Hepatocyte (in vitro differentiated cells): ENCODE measurements around the gene ATIC. TPM values are rescaled to one million over a fixed set of nuclear protein-coding genes. Genes with fewer than 3 reads are reported as not detected.

Source experiments
- DNase-seq: peaks from one replicate; pipeline ENCODE4 v3.0.0-alpha.2; 2016; ENCODE audit warnings: low spot score
- H2AFZ ChIP-seq: fragments of 200-600 bp; sonication (generic); 2 replicates; pipeline ENCODE4 v1.6.0; 2016; ENCODE audit warnings: antibody characterized with exemption, mild to moderate bottlenecking
- H3K27ac ChIP-seq: fragments of 200-600 bp; sonication (generic); 2 replicates; pipeline ENCODE4 v1.5.1; 2016; ENCODE audit warnings: mild to moderate bottlenecking
- H3K27me3 ChIP-seq: fragments of 200-600 bp; sonication (generic); 2 replicates; pipeline ENCODE4 v1.6.1; 2016
- H3K36me3 ChIP-seq: fragments of 200-600 bp; sonication (generic); replicated peaks from 2 replicates; pipeline ENCODE4 v1.5.1; 2016; ENCODE audit warnings: low read depth; ENCODE audit not compliant: insufficient read depth
- H3K4me1 ChIP-seq: fragments of 200-600 bp; sonication (generic); 2 replicates; pipeline ENCODE4 v1.5.1; 2016; ENCODE audit warnings: mild to moderate bottlenecking, moderate library complexity; ENCODE audit not compliant: insufficient read depth
- H3K4me2 ChIP-seq: fragments of 200-600 bp; sonication (generic); 2 replicates; pipeline ENCODE4 v1.6.0; 2016
- H3K4me3 ChIP-seq: fragments of 200-600 bp; sonication (generic); 2 replicates; pipeline ENCODE4 v1.5.1; 2016; ENCODE audit warnings: mild to moderate bottlenecking
- H3K79me2 ChIP-seq: fragments of 200-600 bp; sonication (generic); 2 replicates; pipeline ENCODE4 v1.6.0; 2017; ENCODE audit warnings: mild to moderate bottlenecking
- H3K9me2 ChIP-seq: fragments of 200-600 bp; sonication (generic); replicated peaks from 2 replicates; pipeline ENCODE4 v1.6.0; 2017; ENCODE audit warnings: mild to moderate bottlenecking; ENCODE audit not compliant: insufficient read depth
- H3K9me3 ChIP-seq: fragments of 200-600 bp; sonication (generic); 2 replicates; pipeline ENCODE4 v1.5.1; 2016; ENCODE audit warnings: low read depth, mild to moderate bottlenecking
- H4K20me1 ChIP-seq: fragments of 200-600 bp; sonication (generic); 2 replicates; pipeline ENCODE4 v1.6.0; 2016; ENCODE audit warnings: mild to moderate bottlenecking; ENCODE audit not compliant: insufficient read depth, poor library complexity, severe bottlenecking
- CTCF ChIP-seq: fragments of 200-600 bp; sonication (generic); IDR thresholded peaks from 2 replicates; pipeline ENCODE4 v1.5.1; 2016; ENCODE audit warnings: antibody characterized with exemption, mild to moderate bottlenecking; ENCODE audit not compliant: poor library complexity
- EZH2 ChIP-seq: fragments of 200-600 bp; sonication (generic); IDR thresholded peaks from 2 replicates; pipeline ENCODE4 v1.6.1; 2016; ENCODE audit warnings: antibody characterized with exemption, mild to moderate bottlenecking, borderline replicate concordance
- EZH2phosphoT487 ChIP-seq: fragments of 200-600 bp; sonication (generic); IDR thresholded peaks from one replicate; pipeline ENCODE4 v1.6.1; 2018; ENCODE audit warnings: antibody characterized with exemption, mild to moderate bottlenecking, low read depth, moderate library complexity; ENCODE audit not compliant: unreplicated experiment, severe bottlenecking
- WGBS: methylation state at CpG from one replicate; pipeline ENCODE4 v1.1.6; 2016; ENCODE audit warnings: low lambda C conversion rate; ENCODE audit errors: missing lambda C conversion rate; 5-methylcytosine and 5-hydroxymethylcytosine counted together
- polyA plus RNA-seq: library from polyadenylated mRNA; unstranded; fragments of >200 nt; fragmentation: Nextera tagmentation; extraction: Ambion mirVana; gene quantifications from 2 replicates; pipeline ENCODE4 v1.2.1, GENCODE V29; 2016
- total RNA-seq: library from RNA; depleted of rRNA; stranded (reverse); fragments of >200 nt; gene quantifications from 2 replicates; pipeline ENCODE4 v1.2.3, GENCODE V29; 2014

The ATIC gene
- total and polyA plus RNA-seq, 2 experiments from 2014 or later, result 19.6 to 82.7 TPM

DNA sequence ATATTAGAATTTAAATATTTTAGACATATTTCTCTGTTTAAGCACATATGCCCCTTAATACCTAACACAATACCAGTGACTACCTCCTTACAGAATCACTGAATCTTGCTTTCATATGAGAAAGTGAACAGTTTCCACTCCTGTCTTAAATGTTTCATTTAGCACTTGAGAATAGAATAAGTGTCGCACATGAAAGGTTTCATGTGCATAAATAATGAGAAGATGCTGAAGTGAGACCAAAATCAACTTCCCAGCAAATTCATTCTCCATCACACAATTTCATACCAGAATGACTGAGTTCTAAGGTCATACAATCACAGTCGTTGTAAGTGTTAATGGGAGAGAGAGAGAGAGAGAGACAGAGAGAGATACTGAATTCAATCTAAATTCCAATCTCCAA, 51.2 kb downstream of the ATIC start:
- Histone ChIP-seq H3K9me3 (no peaks in the 10 kb centered on the region), H4K20me1 (no peaks in the 10 kb centered on the region), H3K36me3 (peaks cover 14% of the 10 kb centered on the region), H3K27me3 (no peaks in the 10 kb centered on the region), H3K4me2 (no peak overlapping the region), H3K79me2 (no peaks in the 10 kb centered on the region), H3K9me2 (no peaks in the 10 kb centered on the region), H3K4me3 (no peak overlapping the region), H3K4me1 (no peaks in the 10 kb centered on the region), H3K27ac (no peak overlapping the region), H2AFZ (no peak overlapping the region)
- 93% methylated on average over 2 of the region's 2 CpGs for WGBS
- DNase-seq, result no peak
- TF ChIP-seq EZH2phosphoT487, result no peak
- no peak for TF ChIP-seq EZH2
- TF ChIP-seq CTCF, result no peak

DNA sequence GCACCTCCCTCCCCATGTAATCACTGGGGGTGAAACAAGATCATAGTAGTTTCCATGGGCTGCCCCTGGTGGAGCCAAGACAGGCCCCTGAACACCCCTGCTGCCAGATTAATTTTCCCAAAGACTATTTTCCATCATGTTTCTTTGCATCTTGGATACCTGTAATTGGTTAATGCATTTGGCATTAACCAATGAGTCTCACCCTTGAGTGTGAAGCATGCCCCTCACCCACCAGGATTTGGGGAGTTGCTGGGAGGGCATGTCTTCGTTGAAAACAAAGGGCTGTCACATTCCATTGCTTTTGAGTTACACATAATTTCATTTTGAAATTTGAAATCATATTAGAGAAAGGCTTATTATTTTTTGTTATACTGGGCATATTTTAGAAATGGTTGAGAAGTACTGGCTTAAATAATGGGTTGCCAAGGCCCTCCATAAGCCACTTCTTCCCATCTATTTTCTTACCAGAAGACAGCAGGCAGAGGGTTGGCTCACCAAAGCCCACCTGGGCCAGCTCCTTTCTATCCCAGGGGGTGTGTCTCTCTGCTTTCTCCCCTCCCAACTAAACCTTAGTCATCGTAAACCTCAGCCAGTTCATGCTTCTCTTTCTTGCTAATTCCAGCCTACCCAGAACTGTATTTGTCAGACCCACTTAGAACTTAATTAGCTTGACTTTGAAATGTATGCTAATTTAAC, 51.8 kb downstream of the ATIC start:
- Histone ChIP-seq H3K36me3 (peaks cover 14% of the 10 kb centered on the region), H3K4me2 (no peak overlapping the region), H3K9me3 (no peaks in the 10 kb centered on the region), H3K9me2 (no peaks in the 10 kb centered on the region), H3K79me2 (no peaks in the 10 kb centered on the region), H3K27ac (no peak overlapping the region), H2AFZ (no peak overlapping the region), H3K4me1 (no peaks in the 10 kb centered on the region), H4K20me1 (no peaks in the 10 kb centered on the region), H3K4me3 (no peak overlapping the region), H3K27me3 (no peaks in the 10 kb centered on the region)
- no peak for DNase-seq
- WGBS, result 85% methylated on average over 2 of the region's 2 CpGs
- TF ChIP-seq CTCF (no peak), EZH2 (no peak), EZH2phosphoT487 (no peak)

DNA sequence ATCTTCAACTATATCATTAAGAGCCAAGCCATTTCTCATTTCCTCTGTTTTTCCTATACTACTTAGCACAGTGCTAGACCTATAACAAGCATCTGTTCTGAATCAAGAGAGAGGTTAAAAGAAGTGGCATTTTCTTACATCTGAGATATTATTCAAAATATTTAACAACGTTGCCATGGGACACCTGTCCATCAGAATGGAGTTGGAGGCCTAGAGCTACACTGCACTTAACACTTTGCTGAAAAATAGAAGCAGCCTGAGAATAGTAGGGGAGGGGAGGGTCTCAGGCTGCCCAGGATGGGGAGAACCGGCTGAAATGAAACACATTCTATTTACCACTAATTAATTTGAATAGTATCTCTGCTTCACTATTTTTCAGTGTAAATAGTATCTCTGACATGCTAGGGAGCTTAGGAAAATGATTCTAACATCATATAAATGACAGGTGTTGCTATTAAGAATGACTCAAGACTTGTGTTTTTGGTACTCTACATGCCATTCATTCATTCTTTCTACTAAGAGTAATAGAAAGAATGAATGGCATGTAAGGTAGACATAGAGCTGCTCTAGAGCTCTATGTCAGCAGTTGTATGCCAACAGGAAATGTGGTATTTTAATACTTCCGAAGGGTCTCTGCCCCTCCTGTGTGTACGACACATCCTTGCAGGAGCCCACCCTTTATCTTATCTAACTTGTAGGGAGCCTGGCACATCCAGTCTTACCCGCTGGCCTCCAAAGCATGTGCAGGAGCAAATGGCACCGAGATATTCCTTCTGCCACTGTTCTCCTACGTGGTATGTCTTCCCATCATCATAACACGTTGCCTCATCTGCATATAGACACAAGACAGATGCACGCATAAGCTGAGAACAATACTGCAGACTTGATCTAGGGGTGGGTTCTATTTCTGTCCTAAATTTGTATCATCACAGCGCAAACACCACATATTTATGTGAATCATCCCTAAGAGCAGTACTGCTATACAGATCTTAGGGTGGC, 52.6 kb downstream of the ATIC start:
- H3K9me3 ChIP-seq, result no peaks in the 10 kb centered on the region
- H2AFZ ChIP-seq, result no peak overlapping the region
- no peak overlapping the region for H3K4me2 ChIP-seq
- TF ChIP-seq CTCF, result no peak
- TF ChIP-seq EZH2phosphoT487, result no peak
- TF ChIP-seq EZH2, result no peak
- WGBS, result 91% methylated on average over 10 of the region's 10 CpGs
- DNase-seq, result no peak
- H4K20me1 ChIP-seq, result peaks cover 3% of the 10 kb centered on the region
- no peak overlapping the region for H3K27ac ChIP-seq
- H3K79me2 ChIP-seq, result no peaks in the 10 kb centered on the region
- H3K27me3 ChIP-seq, result no peaks in the 10 kb centered on the region
- H3K9me2 ChIP-seq, result no peaks in the 10 kb centered on the region
- H3K36me3 ChIP-seq, result peaks cover 14% of the 10 kb centered on the region
- H3K4me3 ChIP-seq, result no peak overlapping the region
- no peaks in the 10 kb centered on the region for H3K4me1 ChIP-seq
